GM12878 (cell line): Measurements from ENCODE around the gene KMT2B. TPM values are rescaled to one million over a fixed set of nuclear protein-coding genes. Genes with fewer than 3 reads are reported as not detected.

Experiments used
- ATAC-seq: fragments of 200-7000 bp; cut with Tn5 transposase; 3 replicates; pipeline ENCODE4 v1.9.1; 2020; ENCODE audit warnings: mild to moderate bottlenecking, moderate library complexity
- BruUV-seq: library from RNA; stranded (reverse); fragments of 400-500 nt; replicated peaks from 2 replicates; lab custom pipeline; 2021; lab: Mats Ljungman, UMichigan
- CTCF ChIA-PET: fragments of 300-600 bp; sonication (Branson Sonifier 250); formaldehyde crosslinking; extraction: SDS; loops from one replicate; lab custom pipeline; 2021; ENCODE audit warnings: inconsistent platforms; lab: Yijun Ruan, JAX
- POLR2A ChIA-PET: fragments of 350-600 bp; formaldehyde crosslinking; extraction: SDS; loops from one replicate; lab custom pipeline; 2021; ENCODE audit warnings: inconsistent platforms; lab: Charles Lee
- RAD21 ChIA-PET: fragments of 300-600 bp; sonication (Branson Sonifier 250); formaldehyde crosslinking; loops from one replicate; lab custom pipeline; 2023; ENCODE audit warnings: antibody characterized with exemption; ENCODE audit not compliant: unreplicated experiment; lab: Charles Lee
- SMC1A ChIA-PET: fragments of 300-600 bp; sonication (Branson Sonifier 250); formaldehyde crosslinking; loops from one replicate; lab custom pipeline; 2023; ENCODE audit not compliant: unreplicated experiment, uncharacterized antibody; lab: Charles Lee
- DNase-seq: peaks from one replicate; pipeline ENCODE4 v3.0.0-alpha.2; 2011; ENCODE audit warnings: low read depth, low spot score
- FAIRE-seq: peaks from 3 replicates; lab custom pipeline; 2011; peaks lifted over from hg19 to GRCh38; lab: Jason Lieb, UNC
- H2AFZ ChIP-seq: 2 replicates; pipeline ENCODE4 v1.6.0; 2011; ENCODE audit warnings: low read depth, low read length, control low read depth; ENCODE audit not compliant: control insufficient read depth
- H3K27ac ChIP-seq: 2 replicates; pipeline ENCODE4 v1.5.1; 2011; ENCODE audit warnings: control low read depth; ENCODE audit not compliant: control insufficient read depth, insufficient read depth
- H3K27me3 ChIP-seq, 2 experiments: replicated peaks in 1 of 2; 2 replicates each; pipeline versions ENCODE4 v1.6.0 to v1.6.1; 2011; ENCODE audit warnings: low read length in 1 of 2; ENCODE audit not compliant: control insufficient read depth in 2 of 2, insufficient read depth in 2 of 2
- H3K36me3 ChIP-seq, 2 experiments: 2 replicates each; pipeline ENCODE4 v1.5.1; 2011; ENCODE audit warnings: low read length in 1 of 2; ENCODE audit not compliant: control insufficient read depth in 2 of 2, insufficient read depth in 2 of 2
- H3K4me1 ChIP-seq: 2 replicates; pipeline ENCODE4 v1.6.1; 2011; ENCODE audit warnings: mild to moderate bottlenecking, low read length, moderate library complexity, mixed read lengths; ENCODE audit not compliant: control insufficient read depth, insufficient read depth
- H3K4me2 ChIP-seq: 2 replicates; pipeline ENCODE4 v1.6.0; 2011; ENCODE audit warnings: control low read depth; ENCODE audit not compliant: control insufficient read depth, insufficient read depth
- H3K4me3 ChIP-seq: fragments of 200-600 bp; sonication (generic); 2 replicates; pipeline ENCODE4 v1.5.1; 2016
- H3K79me2 ChIP-seq: 2 replicates; pipeline ENCODE4 v1.6.0; 2011; ENCODE audit warnings: low read length; ENCODE audit not compliant: control insufficient read depth, insufficient read depth
- H3K9ac ChIP-seq: 2 replicates; pipeline ENCODE4 v1.8.0; 2011; ENCODE audit warnings: low read length, control low read depth, mixed read lengths; ENCODE audit not compliant: control insufficient read depth, insufficient read depth
- H3K9me3 ChIP-seq: replicated peaks from 3 replicates; pipeline ENCODE4 v1.5.1; 2011; ENCODE audit warnings: mild to moderate bottlenecking, low read length; ENCODE audit not compliant: control insufficient read depth, insufficient read depth
- H4K20me1 ChIP-seq: 2 replicates; pipeline ENCODE4 v1.6.0; 2011; ENCODE audit not compliant: control insufficient read depth, insufficient read depth
- ATF7 ChIP-seq: fragments of 450-650 bp; IDR thresholded peaks from 2 replicates; pipeline ENCODE4 v1.6.1; 2016; ENCODE audit warnings: low read depth, mild to moderate bottlenecking
- BMI1 ChIP-seq: fragments of 450-650 bp; IDR thresholded peaks from 2 replicates; pipeline ENCODE4 v1.6.1; 2016; ENCODE audit warnings: mild to moderate bottlenecking, moderate library complexity, borderline replicate concordance
- CHD4 ChIP-seq: fragments of 200-600 bp; sonication (generic); IDR thresholded peaks from 2 replicates; pipeline ENCODE4 v1.6.1; 2016; ENCODE audit warnings: mild to moderate bottlenecking
- ETV6 ChIP-seq, 2 experiments: fragments of 450-650 bp in 1 of 2; IDR thresholded peaks in 1 of 2; conservative IDR thresholded peaks in 1 of 2; 2 replicates each; pipeline ENCODE4 v1.6.1; 2014; ENCODE audit warnings: antibody characterized with exemption in 1 of 2, borderline replicate concordance in 1 of 2, low read depth in 1 of 2, mild to moderate bottlenecking in 1 of 2, moderate library complexity in 1 of 2
- KAT2A ChIP-seq: conservative IDR thresholded peaks from 2 replicates; pipeline ENCODE4 v1.6.1; 2011; ENCODE audit warnings: low read depth, low read length; ENCODE audit not compliant: control insufficient read depth
- NFXL1 ChIP-seq: fragments of 450-650 bp; IDR thresholded peaks from 2 replicates; pipeline ENCODE4 v1.6.1; 2017; ENCODE audit warnings: antibody characterized with exemption, mild to moderate bottlenecking, borderline replicate concordance
- NR2C1 ChIP-seq: fragments of 450-650 bp; IDR thresholded peaks from 2 replicates; pipeline ENCODE4 v1.6.1; 2017; ENCODE audit warnings: antibody characterized with exemption, mild to moderate bottlenecking, moderate library complexity
- PML ChIP-seq: IDR thresholded peaks from 2 replicates; pipeline ENCODE4 v1.6.1; 2012; ENCODE audit warnings: low read length, inconsistent platforms
- RAD21 ChIP-seq: IDR thresholded peaks from 2 replicates; pipeline ENCODE4 v1.6.1; 2011; ENCODE audit warnings: mild to moderate bottlenecking, low read depth, low read length, moderate library complexity; ENCODE audit not compliant: insufficient read depth
- SMAD1 ChIP-seq: fragments of 450-650 bp; IDR thresholded peaks from 2 replicates; pipeline ENCODE4 v1.6.1; 2018; ENCODE audit warnings: mild to moderate bottlenecking, low read depth; ENCODE audit not compliant: partially characterized antibody
- SRF ChIP-seq, 2 experiments: IDR thresholded peaks; 2 replicates each; pipeline ENCODE4 v1.6.1; 2011; ENCODE audit warnings: low read depth in 2 of 2, low read length in 2 of 2, mild to moderate bottlenecking in 1 of 2, moderate library complexity in 1 of 2
- TAF1 ChIP-seq: IDR thresholded peaks from 2 replicates; pipeline ENCODE4 v1.6.1; 2011; ENCODE audit warnings: mild to moderate bottlenecking, low read depth, low read length, borderline replicate concordance
- TCF12 ChIP-seq: IDR thresholded peaks from 2 replicates; pipeline ENCODE4 v1.6.1; 2011; ENCODE audit warnings: low read depth, mild to moderate bottlenecking, low read length
- TCF3 ChIP-seq: IDR thresholded peaks from 2 replicates; pipeline ENCODE4 v1.6.1; 2012; ENCODE audit warnings: low read depth, mild to moderate bottlenecking, low read length, borderline replicate concordance; ENCODE audit not compliant: insufficient read depth
- ZNF207 ChIP-seq: fragments of 450-650 bp; IDR thresholded peaks from 2 replicates; pipeline ENCODE4 v1.6.1; 2014; ENCODE audit warnings: antibody characterized with exemption, mild to moderate bottlenecking, borderline replicate concordance
- ZNF622 ChIP-seq: fragments of 450-650 bp; IDR thresholded peaks from 2 replicates; pipeline ENCODE4 v1.6.1; 2017; ENCODE audit warnings: mild to moderate bottlenecking, inconsistent platforms
- WGBS: methylation state at CpG from one replicate; pipeline ENCODE4 v1.1.6; 2016; ENCODE audit warnings: low lambda C conversion rate; ENCODE audit not compliant: insufficient replicate concordance, insufficient coverage; ENCODE audit errors: missing lambda C conversion rate; 5-methylcytosine and 5-hydroxymethylcytosine counted together
- in situ Hi-C: fragments of 300-500 bp; cut with MboI; formaldehyde crosslinking; loops from 9 replicates; pipeline ENCODE4 v1.14.3; 2018; ENCODE audit warnings: mixed read lengths
- intact Hi-C: fragments of 100-400 bp; cut with micrococcal nuclease; formaldehyde crosslinking; loops from one replicate; pipeline ENCODE4 v1.14.2; 2022; ENCODE audit not compliant: unreplicated experiment
- polyA plus RNA-seq, 11 experiments: library from polyadenylated mRNA; depleted of rRNA in 4 of 11; unstranded in 6 of 11; stranded (reverse) in 5 of 11; fragments of >200 nt; fragmentation: Nextera tagmentation in 4 of 11; fragmentation: Illumina TruSeq in 1 of 11; extraction: Ambion mirVana in 4 of 11; extraction: Trizol in 1 of 11; gene quantifications; 1 replicate in 1 of 11; 2 replicates in 10 of 11; pipeline versions ENCODE4 v1.2.1 to v1.2.3, GENCODE V29; 2011 to 2016; ENCODE audit warnings: inconsistent platforms in 2 of 11, missing spikeins in 2 of 11, low read depth in 1 of 11
- total RNA-seq, 4 experiments: library from RNA; depleted of rRNA in 3 of 4; stranded (reverse); fragments of >200 nt in 3 of 4; fragmentation: Illumina TruSeq in 1 of 4; extraction: Trizol in 1 of 4; gene quantifications; 2 replicates each; pipeline versions ENCODE4 v1.2.1 to v1.2.3, GENCODE V29; 2013 to 2021
- TF ChIP-seq, protein P1 (sequence below): fragments of 450-650 bp; IDR thresholded peaks from 2 replicates; pipeline ENCODE4 v1.6.1; 2017; ENCODE audit warnings: low read depth, mild to moderate bottlenecking, moderate library complexity
- TF ChIP-seq, protein P2 (sequence below): IDR thresholded peaks from 2 replicates; pipeline ENCODE4 v1.6.1; 2012; ENCODE audit warnings: low read length, inconsistent platforms

Gene KMT2B
- total and polyA plus RNA-seq, 10 of the 15 experiments (the other 5 are each of a cell fraction or from before 2014, with no cell fraction given): 0.71 to 35.6 (median 6.0) TPM

DNA sequence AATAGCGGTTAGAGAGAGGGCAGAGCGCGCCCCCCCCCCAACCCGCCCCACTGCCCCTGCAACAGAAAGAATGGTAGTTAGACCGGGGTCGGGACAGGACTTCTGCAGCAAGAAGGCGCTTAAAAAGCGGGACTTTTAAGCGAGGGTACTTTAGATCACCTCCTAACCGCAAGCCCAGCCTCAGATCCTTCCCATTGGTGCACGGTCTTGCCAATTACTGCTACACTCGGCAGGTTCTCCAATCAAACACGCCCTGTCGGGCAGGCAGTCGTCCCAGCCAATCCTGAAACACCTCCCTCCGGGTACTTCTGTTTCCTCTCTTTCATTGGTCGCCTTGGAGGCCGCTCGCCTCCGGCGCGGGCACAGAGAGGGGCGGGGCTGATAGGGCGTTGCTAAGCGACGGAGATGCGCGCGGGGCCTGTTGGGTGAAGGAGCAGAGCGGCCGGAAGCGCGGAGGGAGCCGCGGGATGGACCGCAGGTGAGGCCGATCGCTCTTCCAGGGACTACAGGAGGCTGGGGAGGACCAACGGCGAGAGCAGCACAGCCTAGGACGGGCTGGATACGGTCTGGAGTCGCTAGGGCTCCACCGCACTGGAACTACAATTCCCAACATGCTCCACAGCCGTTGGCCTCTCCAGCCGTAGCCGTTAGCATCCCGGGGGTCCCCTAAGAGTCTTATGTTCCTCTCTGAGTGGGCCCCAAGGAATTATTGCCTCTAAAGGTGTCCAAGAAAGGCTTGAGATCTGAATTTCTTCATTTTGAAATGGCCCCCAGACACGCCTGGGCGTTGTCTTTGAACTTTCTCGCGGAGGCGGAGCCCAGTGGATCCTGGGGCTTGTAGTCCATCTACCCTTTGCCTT is 40.2 kb downstream of the KMT2B start, which contains the start of gene PROSER3 (continued):
- TF ChIP-seq, protein P1, sequence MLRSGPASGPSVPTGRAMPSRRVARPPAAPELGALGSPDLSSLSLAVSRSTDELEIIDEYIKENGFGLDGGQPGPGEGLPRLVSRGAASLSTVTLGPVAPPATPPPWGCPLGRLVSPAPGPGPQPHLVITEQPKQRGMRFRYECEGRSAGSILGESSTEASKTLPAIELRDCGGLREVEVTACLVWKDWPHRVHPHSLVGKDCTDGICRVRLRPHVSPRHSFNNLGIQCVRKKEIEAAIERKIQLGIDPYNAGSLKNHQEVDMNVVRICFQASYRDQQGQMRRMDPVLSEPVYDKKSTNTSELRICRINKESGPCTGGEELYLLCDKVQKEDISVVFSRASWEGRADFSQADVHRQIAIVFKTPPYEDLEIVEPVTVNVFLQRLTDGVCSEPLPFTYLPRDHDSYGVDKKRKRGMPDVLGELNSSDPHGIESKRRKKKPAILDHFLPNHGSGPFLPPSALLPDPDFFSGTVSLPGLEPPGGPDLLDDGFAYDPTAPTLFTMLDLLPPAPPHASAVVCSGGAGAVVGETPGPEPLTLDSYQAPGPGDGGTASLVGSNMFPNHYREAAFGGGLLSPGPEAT: 0 out of 2 replicates have a peak, but pooled peaks have one; percentile 48
- TF ChIP-seq BMI1 (peak; percentile 100), ZNF622 (no peak)

DNA sequence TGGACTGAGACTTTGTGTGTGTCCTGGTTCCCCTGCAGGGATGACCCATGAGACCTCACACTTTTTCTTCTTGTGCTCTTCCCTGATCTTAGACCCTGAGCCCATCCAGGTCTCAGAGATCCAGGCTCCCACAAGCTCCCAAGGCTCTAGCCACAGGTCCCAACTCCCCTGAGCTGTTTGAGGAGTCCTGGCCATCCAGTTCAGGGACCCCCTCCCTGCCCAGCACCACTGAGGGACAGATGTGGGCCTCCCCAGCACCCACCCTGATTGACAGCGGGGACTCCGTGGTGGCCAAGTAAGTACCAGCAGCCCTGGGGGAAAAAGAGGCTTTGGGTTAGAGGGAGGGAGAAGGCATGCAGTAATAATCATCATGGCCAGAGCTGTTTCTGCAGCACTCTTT is 41.9 kb downstream of the KMT2B start:
- H3K4me2 ChIP-seq: no peak overlapping the region; the same call in 1 of the 2 replicates

More for the DNA sequence above, 41.9 kb downstream of the KMT2B start:
- ChIA-PET POLR2A (interaction anchor here (1.1 kb wide), 2 partner anchors 9 to 12 kb away, joined by 3 read pairs; partner anchors contain the start of gene LIN37), RAD21 (no interaction called here), CTCF (no interaction called here), SMC1A (interaction anchor here (0.5 kb wide), 1 partner anchor 134 kb away, joined by 3 read pairs; no protein-coding TSS in a partner anchor)
- Histone ChIP-seq H3K36me3 (peaks cover 1 to 11% of the 10 kb centered on the region in 2 experiments; a peak in 2 of 4 replicates), H3K27me3 (no peaks in the 10 kb centered on the region), H3K9me3 (no peaks in the 10 kb centered on the region), H3K4me3 (0 out of 2 replicates have a peak overlapping the region, but pooled peaks have one; percentile 28), H2AFZ (no peak overlapping the region), H3K9ac (no peak overlapping the region), H3K27ac (no peak overlapping the region), H4K20me1 (no peaks in the 10 kb centered on the region), H3K79me2 (peaks cover 11% of the 10 kb centered on the region), H3K4me1 (peaks cover 15% of the 10 kb centered on the region)
- BruUV-seq: no TSS peak
- no peak for DNase-seq
- FAIRE-seq: no peak
- WGBS: 100% methylated on average over 2 of the region's 2 CpGs
- intact Hi-C loops (loop anchor here (2.0 kb wide), 1 partner anchor 15 kb away; the partner anchor contains the start of genes PSENEN and U2AF1L4), in situ Hi-C loops (no loop called here)
- TF ChIP-seq CHD4: no peak
- TF ChIP-seq PML: no peak
- TF ChIP-seq, protein P2, sequence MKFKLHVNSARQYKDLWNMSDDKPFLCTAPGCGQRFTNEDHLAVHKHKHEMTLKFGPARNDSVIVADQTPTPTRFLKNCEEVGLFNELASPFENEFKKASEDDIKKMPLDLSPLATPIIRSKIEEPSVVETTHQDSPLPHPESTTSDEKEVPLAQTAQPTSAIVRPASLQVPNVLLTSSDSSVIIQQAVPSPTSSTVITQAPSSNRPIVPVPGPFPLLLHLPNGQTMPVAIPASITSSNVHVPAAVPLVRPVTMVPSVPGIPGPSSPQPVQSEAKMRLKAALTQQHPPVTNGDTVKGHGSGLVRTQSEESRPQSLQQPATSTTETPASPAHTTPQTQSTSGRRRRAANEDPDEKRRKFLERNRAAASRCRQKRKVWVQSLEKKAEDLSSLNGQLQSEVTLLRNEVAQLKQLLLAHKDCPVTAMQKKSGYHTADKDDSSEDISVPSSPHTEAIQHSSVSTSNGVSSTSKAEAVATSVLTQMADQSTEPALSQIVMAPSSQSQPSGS: no peak
- no peak for TF ChIP-seq ETV6 (conservative IDR thresholded peaks at IDR 0.05 in 1 of 2, IDR thresholded peaks at IDR 0.05 in 1 of 2; ENCODE audit: borderline replicate concordance in 1 of 2, low read depth in 1 of 2)
- TF ChIP-seq SMAD1: no peak
- TF ChIP-seq SRF (IDR thresholded peaks at IDR 0.05; ENCODE audit: low read depth in 2 of 2, low read length in 2 of 2): no peak
- no peak for TF ChIP-seq TAF1
- no peak for TF ChIP-seq TCF12
- no peak for TF ChIP-seq TCF3
- TF ChIP-seq NR2C1: no peak
- TF ChIP-seq KAT2A: no peak
- TF ChIP-seq ATF7: no peak
- no peak for TF ChIP-seq RAD21
- no peak for TF ChIP-seq NFXL1
- TF ChIP-seq ZNF207: no peak
- no peak for ATAC-seq
